Measurements from ENCODE around the gene CAMSAP1.

The CAMSAP1 gene

GRCh38 chr9:135774239-135774747 is 133.1 kb downstream of the CAMSAP1 start:
- DNase-seq (ENCODE audit: low spot score) = no peak

- no peak for DNase-seq (ENCODE audit: low spot score)
Measured at GRCh38 chr9:135773530-135774238, 133.7 kb downstream of the CAMSAP1 start.

- no peak for DNase-seq (ENCODE audit: low spot score)
Measured at GRCh38 chr9:135772702-135773493, 134.4 kb downstream of the CAMSAP1 start.

GRCh38 chr9:135772056-135772646 is 135.2 kb downstream of the CAMSAP1 start:
- DNase-seq (ENCODE audit: low spot score) = no peak

- no peak for DNase-seq (ENCODE audit: low spot score)
Measured at GRCh38 chr9:135771401-135772051, 135.8 kb downstream of the CAMSAP1 start.

GRCh38 chr9:135770771-135771170 is 136.6 kb downstream of the CAMSAP1 start:
- no peak for DNase-seq (ENCODE audit: low spot score)

- DNase-seq (ENCODE audit: low spot score) = no peak
Measured at GRCh38 chr9:135770203-135770535, 137.2 kb downstream of the CAMSAP1 start.

- no peak for DNase-seq (ENCODE audit: low spot score)
Measured at GRCh38 chr9:135769489-135770202, 137.7 kb downstream of the CAMSAP1 start.

- no peak for DNase-seq (ENCODE audit: low spot score)
Measured at GRCh38 chr9:135768516-135769218, 138.7 kb downstream of the CAMSAP1 start.

GRCh38 chr9:135766707-135767106 is 140.6 kb downstream of the CAMSAP1 start:
- DNase-seq (ENCODE audit: low spot score) = no peak

GRCh38 chr9:135766251-135766650 is 141.1 kb downstream of the CAMSAP1 start:
- no peak for DNase-seq (ENCODE audit: low spot score)

GRCh38 chr9:135765416-135765815 is 141.9 kb downstream of the CAMSAP1 start:
- DNase-seq (ENCODE audit: low spot score) = no peak

- DNase-seq (ENCODE audit: low spot score) = no peak
Measured at GRCh38 chr9:135764731-135765130, 142.6 kb downstream of the CAMSAP1 start.

GRCh38 chr9:135763716-135764446 is 143.5 kb downstream of the CAMSAP1 start:
- no peak for DNase-seq (ENCODE audit: low spot score)

GRCh38 chr9:135762921-135763320 is 144.4 kb downstream of the CAMSAP1 start:
- DNase-seq (ENCODE audit: low spot score) = no peak

GRCh38 chr9:135761845-135762168 is 145.5 kb downstream of the CAMSAP1 start:
- DNase-seq (ENCODE audit: low spot score) = no peak

GRCh38 chr9:135761150-135761844 is 146.0 kb downstream of the CAMSAP1 start:
- DNase-seq (ENCODE audit: low spot score) = no peak

GRCh38 chr9:135760465-135760864 is 146.9 kb downstream of the CAMSAP1 start:
- no peak for DNase-seq (ENCODE audit: low spot score)

GRCh38 chr9:135759676-135760300 is 147.6 kb downstream of the CAMSAP1 start:
- no peak for DNase-seq (ENCODE audit: low spot score)

- DNase-seq (ENCODE audit: low spot score) = no peak
Measured at GRCh38 chr9:135758870-135759269, 148.5 kb downstream of the CAMSAP1 start.

Data from CD4-positive, alpha-beta T cell treated with Interleukin-15 for 4 hours (primary cell).